Ureter (tissue), 1 donor: Measurements from ENCODE around the gene UGT1A3. TPM values are rescaled to one million over a fixed set of nuclear protein-coding genes. Genes with fewer than 3 reads are reported as not detected.

Experiments
- DNase-seq: peaks from one replicate; pipeline ENCODE4 v3.0.0-alpha.2; 2020; ENCODE audit warnings: low spot score
- total RNA-seq: library from RNA; stranded (reverse); gene quantifications from one replicate; pipeline ENCODE4 v1.2.4, GENCODE V29; 2023
- donor health status: DM: yes; HTN: yes; CAD: no.

The UGT1A3 gene
- total RNA-seq, 1 donor from 2014 or later = 20.8 TPM

- no peak for DNase-seq
Observed at GRCh38 chr2:233795735-233796171, 66.9 kb downstream of the UGT1A3 start.

GRCh38 chr2:233796254-233796653, 67.4 kb downstream of the UGT1A3 start:
- no peak for DNase-seq

GRCh38 chr2:233798335-233799086, 69.7 kb downstream of the UGT1A3 start:
- DNase-seq = peak; percentile 25

GRCh38 chr2:233799087-233799665, 70.3 kb downstream of the UGT1A3 start:
- DNase-seq = peak; percentile 37

- DNase-seq = no peak
Observed at GRCh38 chr2:233799716-233800115, 70.9 kb downstream of the UGT1A3 start.

- DNase-seq = peak; percentile 20
Observed at GRCh38 chr2:233800208-233800607, 71.4 kb downstream of the UGT1A3 start.

- no peak for DNase-seq
Observed at GRCh38 chr2:233801357-233802131, 72.7 kb downstream of the UGT1A3 start.

GRCh38 chr2:233802132-233802815, 73.4 kb downstream of the UGT1A3 start:
- DNase-seq = no peak

GRCh38 chr2:233803292-233803911, 74.6 kb downstream of the UGT1A3 start:
- no peak for DNase-seq

GRCh38 chr2:233803994-233804393, 75.2 kb downstream of the UGT1A3 start:
- DNase-seq = peak; percentile 40

- no peak for DNase-seq
Observed at GRCh38 chr2:233807215-233807865, 78.5 kb downstream of the UGT1A3 start.

GRCh38 chr2:233807966-233808935, 79.4 kb downstream of the UGT1A3 start:
- peak; percentile 17 for DNase-seq

- DNase-seq = no peak
Observed at GRCh38 chr2:233810385-233810784, 81.5 kb downstream of the UGT1A3 start.

- no peak for DNase-seq
Observed at GRCh38 chr2:233811087-233811486, 82.2 kb downstream of the UGT1A3 start.

- DNase-seq = no peak
Observed at GRCh38 chr2:233811732-233812131, 82.9 kb downstream of the UGT1A3 start.

GRCh38 chr2:233813236-233814055, 84.6 kb downstream of the UGT1A3 start:
- no peak for DNase-seq

GRCh38 chr2:233814056-233814835, 85.4 kb downstream of the UGT1A3 start:
- DNase-seq = no peak

- no peak for DNase-seq
Observed at GRCh38 chr2:233815861-233816260, 87.0 kb downstream of the UGT1A3 start.
